ENCODE results near the gene TMEM198.

TMEM198 gene

DNA sequence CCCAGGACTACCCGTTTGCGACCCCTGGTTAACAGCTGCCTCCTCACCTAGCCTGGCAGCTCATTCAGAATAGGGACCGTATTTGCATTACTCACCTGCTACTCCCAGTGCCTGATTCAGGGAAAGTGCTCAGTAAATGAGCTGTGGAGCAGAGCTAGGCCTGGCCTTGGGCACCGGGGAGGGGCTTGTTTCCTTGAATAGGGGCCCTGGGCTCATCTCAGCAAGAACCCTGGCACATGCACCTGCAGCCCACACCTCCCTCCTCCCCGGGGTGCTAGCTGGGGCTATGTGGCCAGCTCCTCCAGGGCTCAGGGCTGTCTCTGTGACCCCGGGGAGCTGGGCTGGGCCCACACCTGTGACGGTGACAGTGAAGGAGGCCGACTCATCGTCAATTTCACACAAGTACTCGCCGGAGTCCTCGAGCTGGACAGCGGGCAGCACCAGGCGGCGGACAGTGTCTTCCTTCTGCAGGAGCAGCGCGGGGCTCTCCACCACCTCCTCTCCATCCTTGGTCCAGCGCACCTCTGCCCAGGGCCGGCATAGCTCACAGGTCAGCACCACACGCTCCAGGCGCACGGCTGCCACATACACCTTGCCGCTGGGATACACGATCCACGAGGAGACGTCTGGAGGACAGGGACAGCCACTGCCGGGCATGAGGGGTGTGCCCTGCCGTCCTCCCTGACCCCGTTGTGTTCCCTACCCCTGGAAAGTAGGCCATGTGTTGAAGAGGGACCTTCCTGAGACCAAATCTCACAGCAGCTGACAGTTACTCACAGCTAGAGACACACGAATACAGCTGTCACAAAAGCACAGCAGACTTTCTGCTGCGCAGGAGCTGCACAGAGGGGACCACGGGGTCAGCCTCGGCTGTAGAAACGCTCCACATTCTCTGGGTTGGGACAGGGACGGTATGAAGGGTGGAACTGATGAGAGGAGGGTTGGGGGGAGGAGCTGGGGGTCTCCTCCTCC, 18.5 kb downstream of the TMEM198 start:
- DNase-seq (ENCODE audit: low spot score): no peak

DNA sequence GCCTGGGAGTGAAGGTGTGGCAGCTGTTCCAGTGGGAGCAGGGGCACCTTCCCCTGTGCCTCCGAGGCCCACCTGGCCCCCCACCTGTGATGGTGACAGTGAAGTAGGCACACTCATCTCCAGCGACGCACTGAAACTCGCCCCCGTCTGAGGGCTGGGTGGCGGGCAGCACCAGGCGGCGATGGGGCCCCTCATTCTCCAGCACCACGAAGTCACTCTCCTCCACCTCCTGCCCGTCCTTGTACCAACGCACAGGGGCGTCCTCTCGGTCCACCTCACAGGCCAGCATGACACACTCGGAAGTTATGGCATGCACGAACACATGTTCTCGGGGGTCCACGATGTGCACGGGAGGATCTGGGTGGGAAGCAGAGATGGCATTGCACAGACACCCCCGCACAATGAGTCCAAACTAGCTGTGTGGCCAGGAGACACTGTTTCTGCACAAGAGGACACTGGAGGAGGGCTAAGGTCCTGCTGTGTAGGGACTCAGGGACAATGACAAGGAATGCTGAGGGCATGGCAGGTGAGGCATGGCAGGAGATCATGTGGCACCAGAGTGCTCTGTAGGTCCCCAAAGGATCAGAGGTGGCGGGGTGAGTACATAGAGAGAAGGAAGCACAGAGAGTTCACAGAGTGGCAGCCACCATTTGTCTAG, 19.6 kb downstream of the TMEM198 start:
- no peak for DNase-seq (ENCODE audit: low spot score)

DNA sequence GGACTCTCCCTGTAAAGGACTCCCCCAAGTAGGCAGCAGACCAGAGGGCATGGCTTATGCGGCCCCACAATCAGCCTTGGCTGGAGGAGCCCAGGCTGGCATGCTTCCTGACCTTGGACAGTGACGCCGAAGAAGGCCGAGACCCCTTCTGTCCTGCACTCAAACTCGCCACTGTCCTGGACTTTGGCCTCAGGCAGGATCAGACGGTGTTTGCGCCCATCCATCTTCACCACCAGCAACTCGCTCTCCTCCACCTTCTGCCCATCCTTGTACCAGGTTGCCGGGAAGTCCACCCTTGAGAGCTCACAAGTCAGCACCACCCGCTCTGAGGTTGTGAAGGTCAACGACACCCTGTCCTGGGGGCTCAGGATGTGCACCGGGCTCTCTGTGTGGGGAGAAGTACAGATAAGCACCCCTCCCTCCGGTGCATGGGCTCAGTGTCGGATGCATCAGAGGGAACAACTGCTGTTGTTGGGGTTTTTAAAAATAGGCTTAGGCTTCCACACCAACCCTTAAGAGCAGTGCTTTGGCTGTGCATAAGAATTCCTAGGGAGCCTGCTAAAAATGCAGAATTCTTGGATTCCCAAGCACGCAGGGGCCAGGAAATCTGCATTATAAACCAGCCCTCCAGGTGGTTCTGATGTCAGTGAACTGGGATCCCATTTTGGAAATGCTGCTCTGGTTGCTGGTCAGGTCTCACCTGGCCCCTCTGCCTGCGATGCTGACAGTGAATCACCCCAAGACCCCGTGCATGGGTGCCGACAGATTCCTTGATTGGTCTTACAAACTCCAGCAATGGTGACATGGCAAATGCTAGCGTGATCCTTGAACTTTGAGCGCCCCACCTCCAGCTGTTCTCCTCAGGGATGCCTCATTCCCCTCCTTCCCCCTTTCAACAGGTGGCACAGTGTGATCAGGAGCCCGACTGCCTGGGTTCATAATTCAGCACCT, 21.6 kb downstream of the TMEM198 start:
- DNase-seq (ENCODE audit: low spot score): peak; percentile 1

DNA sequence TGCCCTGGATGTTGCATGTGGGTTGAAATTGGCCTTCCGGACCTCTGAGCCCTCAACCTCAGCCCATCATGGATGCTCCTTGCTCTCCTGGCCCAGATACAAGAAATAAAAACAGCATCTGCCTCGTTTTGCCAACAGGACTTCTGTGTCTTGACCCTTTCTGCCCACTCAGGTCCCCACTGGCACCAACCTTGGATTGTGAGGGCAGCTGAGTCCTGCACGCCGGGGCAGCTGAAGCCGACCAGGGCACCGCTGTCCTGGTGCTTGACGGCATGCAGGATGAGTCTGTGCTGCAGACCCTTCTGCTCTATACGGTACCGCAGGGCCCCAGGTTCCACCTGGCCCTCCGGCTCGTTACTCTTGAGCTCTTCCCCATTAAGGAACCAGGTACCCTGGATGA, 22.8 kb downstream of the TMEM198 start:
- peak; percentile 0 for DNase-seq (ENCODE audit: low spot score)

DNA sequence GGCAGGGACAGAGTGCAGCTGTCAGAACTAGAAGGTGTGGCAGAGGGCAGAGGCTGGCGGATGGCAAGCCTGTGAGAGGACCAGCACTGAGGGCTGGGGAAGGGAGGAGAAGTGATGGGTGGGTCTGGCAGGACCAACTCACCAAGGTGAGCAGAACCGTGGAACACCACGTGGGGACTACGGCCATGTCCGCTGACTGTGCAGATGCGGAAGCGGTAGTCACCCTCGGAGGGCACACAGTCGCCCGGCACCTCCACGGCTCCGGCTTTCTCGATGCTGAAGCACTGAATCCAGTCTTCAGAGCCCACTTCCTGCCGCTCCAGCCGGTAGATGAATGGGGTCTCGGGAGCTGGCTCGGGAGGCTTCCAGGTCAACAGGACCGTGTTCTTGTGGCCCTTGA, 23.3 kb downstream of the TMEM198 start:
- peak; percentile 7 for DNase-seq (ENCODE audit: low spot score)

DNA sequence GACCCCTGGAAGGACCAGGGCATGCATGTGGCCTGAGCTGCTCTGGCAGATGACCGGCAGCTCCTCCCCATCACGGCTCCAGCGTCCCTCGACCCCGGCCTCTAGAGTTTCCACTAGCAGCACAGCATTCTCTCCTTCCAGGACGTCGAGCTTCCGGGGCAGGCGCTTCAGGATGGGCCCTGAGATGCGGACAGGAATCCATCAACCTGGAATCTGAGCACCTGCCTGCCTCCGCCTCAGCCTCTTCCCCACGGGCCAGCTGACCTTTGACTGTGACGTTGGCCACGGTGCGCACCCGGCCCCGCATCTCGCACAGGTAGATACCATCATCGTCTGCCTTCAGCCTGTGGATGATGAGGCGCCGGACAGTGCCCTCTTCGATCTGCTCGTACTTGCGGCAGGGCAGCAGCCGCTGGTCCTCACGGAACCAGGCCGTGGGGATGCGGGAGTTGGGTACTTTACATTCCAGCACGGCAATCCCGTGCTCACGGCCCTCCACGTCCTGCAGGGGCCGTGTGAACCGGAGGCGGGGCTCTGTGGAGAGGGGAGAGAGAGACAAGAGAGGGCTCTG, 24.0 kb downstream of the TMEM198 start:
- DNase-seq (ENCODE audit: low spot score): peak; percentile 3

DNA sequence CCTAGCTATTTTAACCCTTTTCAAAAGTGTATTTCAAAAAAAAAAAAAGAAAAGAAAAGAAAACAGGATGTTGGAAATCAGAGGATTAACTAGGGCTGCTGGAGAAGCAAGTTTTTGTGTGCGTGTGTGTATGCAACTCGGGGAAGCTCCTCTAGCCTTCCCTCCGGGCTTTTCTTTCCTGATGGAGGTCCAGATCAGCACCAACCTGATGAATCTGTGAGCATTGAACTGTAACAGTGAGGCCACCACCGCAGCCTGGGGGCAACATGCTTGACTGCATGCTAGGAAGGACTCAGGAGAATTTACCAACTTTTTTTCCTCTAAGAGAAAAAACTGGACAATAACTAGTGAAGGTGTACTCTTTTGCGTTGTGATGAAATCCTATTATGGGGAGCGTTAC, 25.2 kb downstream of the TMEM198 start:
- DNase-seq (ENCODE audit: low spot score): peak; percentile 13

DNA sequence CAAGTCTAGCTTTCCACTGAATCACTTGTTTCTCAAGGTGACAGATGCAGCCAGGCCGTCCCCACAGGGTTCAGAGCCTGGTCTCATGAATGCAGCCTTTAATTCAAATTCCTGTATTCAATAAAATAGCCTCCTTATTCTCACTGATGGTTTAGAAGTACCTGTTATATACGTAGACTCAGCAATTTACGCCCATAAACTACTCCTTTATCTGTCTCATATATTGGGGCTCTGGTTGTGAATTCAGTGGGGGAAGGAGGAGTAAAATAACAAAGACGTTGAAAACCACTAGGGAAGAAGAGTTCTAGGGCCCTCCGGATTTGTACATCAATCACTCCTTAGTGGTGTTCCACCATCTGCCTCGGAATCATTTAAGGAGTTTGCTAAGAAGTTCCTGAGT, 25.8 kb downstream of the TMEM198 start:
- DNase-seq (ENCODE audit: low spot score): no peak

DNA sequence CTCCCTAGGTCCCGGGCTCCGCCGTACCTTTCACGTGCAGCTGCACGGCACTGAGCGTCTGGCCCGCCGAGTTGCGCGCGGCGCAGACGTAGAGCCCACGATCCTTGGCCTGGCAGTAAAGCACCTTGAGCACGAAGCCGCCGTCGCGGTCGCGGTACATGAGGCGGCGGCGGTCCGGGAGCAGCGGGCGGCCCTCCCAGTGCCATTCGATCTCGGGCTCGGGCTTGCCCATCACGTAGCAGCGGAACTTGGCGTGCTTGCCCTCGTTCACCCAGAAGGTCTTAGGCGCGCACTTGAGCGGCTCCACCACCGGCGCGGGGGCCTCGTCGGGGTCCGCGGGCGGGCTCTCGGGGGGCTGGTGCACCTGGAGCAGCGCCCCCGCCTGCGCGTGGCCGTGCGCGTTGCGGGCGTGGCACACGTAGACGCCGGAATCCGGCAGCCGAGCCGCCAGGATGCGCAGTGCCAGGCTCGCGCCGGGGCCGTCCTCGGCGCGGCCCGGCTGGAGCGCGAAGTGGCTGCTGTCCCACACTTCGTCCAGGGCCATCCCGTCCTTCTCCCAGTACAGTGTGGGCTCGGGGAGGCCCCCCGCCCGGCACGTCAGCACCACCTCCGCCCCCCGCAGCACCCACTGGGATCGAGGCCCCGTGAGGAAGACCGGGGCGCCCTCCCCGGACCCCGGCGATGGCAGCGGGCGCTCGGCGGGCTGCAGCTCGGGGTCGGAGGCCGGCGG, 26.5 kb downstream of the TMEM198 start:
- peak; percentile 73 for DNase-seq (ENCODE audit: low spot score)

DNA sequence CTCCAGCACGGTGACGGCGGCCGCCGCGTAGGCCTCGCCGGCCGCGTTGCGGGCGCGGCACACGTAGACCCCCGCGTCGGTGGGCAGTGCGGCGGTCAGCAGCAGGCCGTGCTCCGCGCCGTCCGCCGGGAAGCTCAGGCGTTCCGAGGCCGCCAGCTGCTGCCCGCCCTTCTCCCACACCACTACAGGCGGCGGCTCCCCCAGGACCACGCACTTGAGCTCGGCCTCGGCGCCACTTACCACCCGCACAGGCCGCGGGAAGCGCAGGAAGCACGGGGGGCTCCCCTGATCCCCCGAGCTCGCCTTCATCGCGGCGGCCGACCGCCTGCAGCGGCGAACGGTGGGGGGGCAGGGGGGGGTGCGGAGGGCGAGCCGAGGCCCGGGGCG, 27.1 kb downstream of the TMEM198 start:
- DNase-seq (ENCODE audit: low spot score): no peak

DNA sequence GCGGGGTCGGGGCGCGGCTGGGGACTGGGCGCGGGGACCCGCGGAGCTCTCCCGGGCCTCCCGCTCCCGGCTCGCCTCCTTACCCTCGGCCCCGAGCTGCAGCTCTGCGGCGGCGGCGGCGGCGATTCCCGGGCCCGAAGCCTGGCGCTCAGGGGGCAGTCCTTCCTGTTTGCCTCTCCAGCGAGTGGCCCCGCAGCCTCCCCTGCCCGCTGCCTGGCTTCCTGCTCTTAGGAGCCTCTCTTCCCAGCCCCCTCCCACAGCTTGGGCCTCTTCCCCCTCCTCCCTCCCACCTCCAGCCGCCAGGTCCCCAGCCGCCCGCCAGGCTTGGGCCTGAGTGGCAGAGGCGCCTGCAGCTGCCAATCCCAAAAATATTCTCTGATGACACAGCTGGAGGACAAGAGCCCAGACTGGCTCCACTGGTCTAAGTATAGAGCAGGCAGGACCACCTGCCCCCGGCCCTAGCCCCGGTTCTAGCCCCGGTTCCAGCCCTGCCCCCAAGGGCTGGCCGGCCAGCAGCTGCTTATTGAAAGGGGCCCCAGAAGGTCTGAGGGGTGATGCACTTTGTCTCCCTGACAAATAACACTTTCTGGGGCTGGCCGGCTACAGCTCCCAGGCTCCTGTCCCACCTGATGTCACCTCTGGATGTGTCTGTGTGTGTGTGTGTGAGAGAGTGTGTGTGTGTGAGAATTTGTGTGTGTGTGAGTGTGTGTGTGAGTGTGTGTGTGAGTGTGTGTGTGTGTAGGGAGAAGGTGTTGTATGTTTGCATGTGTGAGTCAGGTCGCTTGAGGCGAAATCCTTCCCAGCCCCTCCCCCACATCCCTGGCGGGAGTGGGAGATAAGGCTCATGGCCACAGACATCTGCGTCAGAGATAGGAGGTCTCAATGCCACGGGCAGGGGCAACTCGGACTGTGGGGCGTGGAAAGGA, 27.7 kb downstream of the TMEM198 start, which contains the start of gene OBSL1:
Gene OBSL1, minus strand, starts transcription at position 229 of the 926 bp plus-strand sequence. CDS start 307 bp downstream, outside the sequence.
- peak; percentile 89 for DNase-seq (ENCODE audit: low spot score)

DNA sequence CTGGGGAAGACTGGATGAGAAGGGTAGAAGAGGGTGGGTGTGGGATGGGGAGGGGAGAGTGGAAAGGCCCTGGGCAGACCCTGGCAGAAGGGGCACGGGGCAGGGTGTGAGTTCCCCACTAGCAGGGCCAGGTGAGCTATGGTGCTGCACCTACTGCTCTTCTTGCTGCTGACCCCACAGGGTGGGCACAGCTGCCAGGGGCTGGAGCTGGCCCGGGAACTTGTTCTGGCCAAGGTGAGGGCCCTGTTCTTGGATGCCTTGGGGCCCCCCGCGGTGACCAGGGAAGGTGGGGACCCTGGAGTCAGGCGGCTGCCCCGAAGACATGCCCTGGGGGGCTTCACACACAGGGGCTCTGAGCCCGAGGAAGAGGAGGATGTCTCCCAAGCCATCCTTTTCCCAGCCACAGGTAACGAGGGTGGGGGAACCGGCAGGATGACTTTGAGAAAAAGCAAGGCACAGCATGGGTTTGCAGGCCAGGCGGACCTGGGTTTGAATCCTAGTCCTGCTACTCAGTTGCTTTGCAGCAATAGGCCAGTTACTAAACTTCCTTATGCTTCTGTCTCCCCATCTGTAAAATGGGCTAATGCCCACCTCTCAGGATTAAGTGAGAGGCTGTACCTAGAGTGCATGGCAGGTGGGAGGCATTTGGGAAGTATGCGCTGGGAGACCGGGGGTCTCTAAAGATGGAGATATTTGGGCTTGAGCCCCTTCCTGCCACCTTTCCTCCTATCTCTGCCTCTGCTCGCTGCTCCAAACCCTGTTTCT, 28.6 kb downstream of the TMEM198 start, which contains the start of gene INHA:
Gene INHA, plus strand, starts transcription at position 74 of the 765 bp plus-strand sequence. Its CDS starts 65 bp downstream, at position 139.
- no peak for DNase-seq (ENCODE audit: low spot score)

DNA sequence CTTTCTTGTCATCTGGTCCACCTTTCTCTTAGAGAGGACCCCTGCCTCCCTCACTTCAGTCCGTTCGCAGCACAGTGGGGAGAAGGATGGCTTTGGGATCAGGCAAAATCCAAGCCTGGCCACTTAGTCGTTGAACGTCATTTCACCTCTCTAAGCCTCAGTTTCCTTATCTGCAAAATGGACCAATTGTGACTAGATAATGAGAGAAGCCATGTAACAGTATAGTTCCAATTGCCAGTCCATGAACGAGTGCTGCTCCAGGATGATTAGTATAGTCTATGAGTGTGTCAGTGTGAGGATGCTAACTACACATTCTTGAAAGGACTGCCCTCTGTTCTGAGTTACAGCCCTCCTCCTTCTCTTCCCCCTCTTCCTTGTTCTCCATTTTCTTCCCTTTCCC, 29.3 kb downstream of the TMEM198 start:
- no peak for DNase-seq (ENCODE audit: low spot score)

DNA sequence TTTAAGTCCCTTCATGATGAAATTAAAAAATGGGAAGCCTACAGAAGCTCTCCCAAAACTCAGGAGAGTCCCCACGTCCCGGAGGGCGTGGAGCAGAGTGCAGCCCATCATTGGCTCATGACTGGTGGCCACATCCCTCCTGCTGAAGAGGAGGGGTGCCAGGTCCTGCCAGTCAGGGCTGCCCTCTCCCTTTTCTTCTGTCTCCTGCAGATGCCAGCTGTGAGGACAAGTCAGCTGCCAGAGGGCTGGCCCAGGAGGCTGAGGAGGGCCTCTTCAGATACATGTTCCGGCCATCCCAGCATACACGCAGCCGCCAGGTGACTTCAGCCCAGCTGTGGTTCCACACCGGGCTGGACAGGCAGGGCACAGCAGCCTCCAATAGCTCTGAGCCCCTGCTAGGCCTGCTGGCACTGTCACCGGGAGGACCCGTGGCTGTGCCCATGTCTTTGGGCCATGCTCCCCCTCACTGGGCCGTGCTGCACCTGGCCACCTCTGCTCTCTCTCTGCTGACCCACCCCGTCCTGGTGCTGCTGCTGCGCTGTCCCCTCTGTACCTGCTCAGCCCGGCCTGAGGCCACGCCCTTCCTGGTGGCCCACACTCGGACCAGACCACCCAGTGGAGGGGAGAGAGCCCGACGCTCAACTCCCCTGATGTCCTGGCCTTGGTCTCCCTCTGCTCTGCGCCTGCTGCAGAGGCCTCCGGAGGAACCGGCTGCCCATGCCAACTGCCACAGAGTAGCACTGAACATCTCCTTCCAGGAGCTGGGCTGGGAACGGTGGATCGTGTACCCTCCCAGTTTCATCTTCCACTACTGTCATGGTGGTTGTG, 30.9 kb downstream of the TMEM198 start:
- no peak for DNase-seq (ENCODE audit: low spot score)

DNA sequence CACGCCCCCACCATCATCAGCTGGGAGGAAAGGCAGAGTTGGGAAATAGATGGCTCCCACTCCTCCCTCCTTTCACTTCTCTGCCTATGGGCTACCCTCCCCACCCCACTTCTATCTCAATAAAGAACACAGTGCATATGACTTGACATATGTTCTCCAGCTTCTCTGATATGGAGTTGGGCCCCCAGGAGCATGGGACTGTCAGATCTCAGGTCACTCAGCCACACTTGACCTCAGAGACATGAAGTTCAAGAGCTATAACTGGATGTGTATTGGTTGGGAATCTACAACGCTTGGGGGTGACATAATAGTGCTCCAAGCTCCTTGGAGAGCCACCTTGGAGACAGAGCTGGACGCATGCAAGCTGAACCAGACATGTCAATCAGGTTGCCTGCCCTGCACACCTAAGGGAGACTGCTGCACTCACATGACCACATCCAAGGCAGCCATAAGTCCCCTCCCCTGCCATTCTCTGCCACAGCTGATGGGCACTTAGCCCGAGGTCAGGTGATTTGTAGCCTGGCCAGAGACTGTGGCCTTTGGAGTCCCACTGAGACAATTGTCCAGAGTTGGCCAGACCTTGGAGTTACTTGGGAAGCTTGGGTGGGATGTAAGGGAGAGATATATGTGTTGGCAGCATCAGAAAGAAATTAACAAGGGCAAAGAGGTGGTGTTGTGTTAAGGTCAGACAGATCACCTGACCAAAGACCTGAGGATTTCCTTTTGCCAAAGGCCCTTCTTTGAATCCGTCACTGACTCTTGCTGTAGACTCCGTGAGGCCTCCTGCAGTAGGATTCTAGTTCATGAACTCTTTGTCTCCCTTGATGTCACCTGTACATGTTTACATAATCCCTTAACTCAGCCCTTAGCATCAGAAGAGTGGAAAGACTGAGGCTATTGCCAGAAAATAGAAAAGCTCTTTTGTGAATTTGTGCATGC, 32.0 kb downstream of the TMEM198 start:
- DNase-seq (ENCODE audit: low spot score): no peak

DNA sequence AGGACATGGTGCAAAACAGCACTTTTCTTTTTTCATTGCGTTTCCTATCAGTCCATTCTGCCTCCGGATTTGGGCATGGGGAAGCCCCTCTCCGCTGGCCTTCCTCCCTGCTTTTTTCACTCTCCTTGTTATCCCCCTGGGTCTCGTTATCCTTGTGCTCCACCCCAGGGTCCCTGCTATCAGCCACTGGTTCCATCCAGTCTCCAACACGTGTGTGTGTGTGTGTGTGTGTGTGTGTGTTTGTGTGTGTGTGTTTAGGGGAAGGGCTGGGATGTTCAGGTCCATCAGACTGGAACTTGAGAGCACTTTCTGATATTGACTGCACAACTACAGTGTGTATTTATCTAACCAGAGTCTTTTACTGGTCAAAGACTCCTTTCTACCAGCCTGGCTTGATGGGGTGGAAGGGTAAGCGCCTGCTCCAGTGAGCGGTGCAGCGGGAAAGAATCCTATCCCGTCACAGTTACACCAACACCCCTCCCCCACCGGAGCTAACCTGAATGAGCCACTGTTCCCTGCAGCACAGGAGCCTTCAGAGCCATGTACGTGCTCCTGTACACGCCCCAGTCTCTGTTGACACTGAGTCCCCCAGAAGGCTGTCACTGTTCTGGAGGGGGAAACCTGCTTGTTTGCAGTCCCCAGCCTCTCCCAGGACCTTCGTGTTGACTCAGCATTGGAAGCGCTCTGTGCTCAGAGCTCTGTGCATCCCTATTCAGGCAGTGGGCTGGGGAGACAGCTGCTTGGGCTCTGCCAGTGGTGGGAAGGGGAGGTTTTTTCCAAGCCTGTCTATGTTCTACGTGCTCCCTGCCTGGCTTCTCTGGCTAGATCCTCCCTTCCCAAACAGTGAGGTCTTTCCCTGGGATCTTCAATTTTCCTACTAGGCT, 32.9 kb downstream of the TMEM198 start:
- DNase-seq (ENCODE audit: low spot score): peak; percentile 76

Data from HuH-7.5 (cell line).